IMR-90 (cell line): Measurements from ENCODE around the gene CLDN11.

Experiments used
- BHLHE40 ChIP-seq: fragments of 150-350 bp; IDR thresholded peaks from 2 replicates; pipeline ENCODE4 v1.6.1; 2016; ENCODE audit warnings: mild to moderate bottlenecking, low read depth, low read length
- CEBPB ChIP-seq: IDR thresholded peaks from 2 replicates; pipeline ENCODE4 v1.6.1; 2012; ENCODE audit warnings: low read depth, low read length, improper control_type of control experiment
- MAFK ChIP-seq: IDR thresholded peaks from 2 replicates; pipeline ENCODE4 v1.6.1; 2012; ENCODE audit warnings: low read depth, low read length, improper control_type of control experiment
- MXI1 ChIP-seq: IDR thresholded peaks from 2 replicates; pipeline ENCODE4 v1.6.1; 2012; ENCODE audit warnings: low read depth, mild to moderate bottlenecking, low read length, moderate library complexity, borderline replicate concordance
- NFE2L2 ChIP-seq: fragments of 150-350 bp; IDR thresholded peaks from 2 replicates; pipeline ENCODE4 v1.6.1; 2016; ENCODE audit warnings: low read depth, mild to moderate bottlenecking, low read length
- POLR2A ChIP-seq: IDR thresholded peaks from 2 replicates; pipeline ENCODE4 v1.6.1; 2012; ENCODE audit warnings: mild to moderate bottlenecking, low read depth, low read length
- SMC3 ChIP-seq: fragments of 150-350 bp; IDR thresholded peaks from 2 replicates; pipeline ENCODE4 v1.6.1; 2016; ENCODE audit warnings: low read depth, mild to moderate bottlenecking, antibody characterized with exemption, low read length, moderate library complexity
- TF ChIP-seq, protein P1 (sequence below): conservative IDR thresholded peaks from 2 replicates; pipeline ENCODE4 v1.5.1; 2012; ENCODE audit warnings: mild to moderate bottlenecking, low read depth, low read length, improper control_type of control experiment

DNA sequence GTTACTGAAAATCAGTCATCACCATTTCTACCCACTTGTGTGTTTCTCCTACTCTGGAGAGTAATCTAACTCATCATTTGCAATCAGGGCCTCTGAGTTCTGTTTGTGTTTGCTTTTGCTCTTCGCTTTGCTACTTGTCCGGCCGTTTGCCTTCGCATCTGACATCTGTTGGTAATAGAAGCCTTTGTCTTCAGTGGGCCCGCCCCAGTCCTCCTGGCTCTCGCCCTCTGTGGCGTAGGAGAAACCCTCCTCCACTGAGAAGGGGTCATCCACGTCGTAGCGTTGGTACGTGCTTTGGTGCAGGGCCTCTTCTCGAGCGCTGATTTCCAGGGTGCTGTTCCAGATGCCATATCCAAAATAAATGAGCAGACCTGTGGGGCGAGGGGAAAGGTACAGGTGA is 48.3 kb downstream of the CLDN11 start:
- TF ChIP-seq, protein P1, sequence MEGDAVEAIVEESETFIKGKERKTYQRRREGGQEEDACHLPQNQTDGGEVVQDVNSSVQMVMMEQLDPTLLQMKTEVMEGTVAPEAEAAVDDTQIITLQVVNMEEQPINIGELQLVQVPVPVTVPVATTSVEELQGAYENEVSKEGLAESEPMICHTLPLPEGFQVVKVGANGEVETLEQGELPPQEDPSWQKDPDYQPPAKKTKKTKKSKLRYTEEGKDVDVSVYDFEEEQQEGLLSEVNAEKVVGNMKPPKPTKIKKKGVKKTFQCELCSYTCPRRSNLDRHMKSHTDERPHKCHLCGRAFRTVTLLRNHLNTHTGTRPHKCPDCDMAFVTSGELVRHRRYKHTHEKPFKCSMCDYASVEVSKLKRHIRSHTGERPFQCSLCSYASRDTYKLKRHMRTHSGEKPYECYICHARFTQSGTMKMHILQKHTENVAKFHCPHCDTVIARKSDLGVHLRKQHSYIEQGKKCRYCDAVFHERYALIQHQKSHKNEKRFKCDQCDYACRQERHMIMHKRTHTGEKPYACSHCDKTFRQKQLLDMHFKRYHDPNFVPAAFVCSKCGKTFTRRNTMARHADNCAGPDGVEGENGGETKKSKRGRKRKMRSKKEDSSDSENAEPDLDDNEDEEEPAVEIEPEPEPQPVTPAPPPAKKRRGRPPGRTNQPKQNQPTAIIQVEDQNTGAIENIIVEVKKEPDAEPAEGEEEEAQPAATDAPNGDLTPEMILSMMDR = no peak
- TF ChIP-seq POLR2A = no peak
- no peak for TF ChIP-seq MXI1
- TF ChIP-seq NFE2L2 = no peak
- TF ChIP-seq CEBPB = no peak
- no peak for TF ChIP-seq MAFK
- no peak for TF ChIP-seq BHLHE40
- no peak for TF ChIP-seq SMC3
